ENCODE measurements around the gene CKAP5. TPM values are rescaled to one million over a fixed set of nuclear protein-coding genes. Genes with fewer than 3 reads are reported as not detected.

Gene CKAP5
- total RNA-seq, 4 donors from 2014 or later = 30.7 to 42.3 (median 36.5) TPM

DNA sequence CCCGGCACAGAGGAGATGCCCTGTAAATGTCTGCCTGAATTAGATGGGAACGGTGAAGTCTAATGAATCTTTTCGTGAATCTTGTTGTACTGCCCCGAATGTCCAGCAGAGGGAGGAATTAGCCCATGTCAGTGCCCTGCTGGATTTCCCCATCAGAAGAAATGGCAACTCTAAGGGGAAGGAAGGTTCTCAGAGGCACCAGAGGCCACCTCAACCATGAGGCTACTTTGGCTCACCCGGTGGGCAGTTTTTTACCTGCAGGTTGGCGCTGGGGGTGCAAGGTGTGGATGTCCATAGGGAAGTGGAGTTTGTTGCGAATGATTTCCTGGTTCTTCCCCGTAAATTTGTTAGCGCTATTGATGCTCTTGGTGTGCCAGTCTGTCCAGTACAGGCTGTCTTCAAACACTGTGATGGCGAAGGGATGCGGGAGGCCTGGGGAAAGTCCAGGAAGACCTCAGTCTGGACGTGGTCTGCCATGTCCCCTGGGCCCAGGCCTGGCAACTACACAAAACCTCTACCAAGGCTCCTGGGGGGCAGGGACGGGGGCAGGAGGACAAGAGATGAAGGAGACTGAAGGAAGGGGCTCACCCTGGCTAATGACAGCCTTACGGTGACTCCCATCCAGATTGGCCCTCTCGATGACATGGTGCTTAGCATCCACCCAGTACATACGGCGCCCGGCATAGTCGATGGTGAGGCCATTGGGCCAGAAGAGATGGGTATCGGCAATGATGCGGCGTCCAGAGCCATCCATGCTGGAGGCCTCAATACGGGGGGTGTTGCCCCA, 43.8 kb upstream of the CKAP5 start:
- TF ChIP-seq, protein P1, sequence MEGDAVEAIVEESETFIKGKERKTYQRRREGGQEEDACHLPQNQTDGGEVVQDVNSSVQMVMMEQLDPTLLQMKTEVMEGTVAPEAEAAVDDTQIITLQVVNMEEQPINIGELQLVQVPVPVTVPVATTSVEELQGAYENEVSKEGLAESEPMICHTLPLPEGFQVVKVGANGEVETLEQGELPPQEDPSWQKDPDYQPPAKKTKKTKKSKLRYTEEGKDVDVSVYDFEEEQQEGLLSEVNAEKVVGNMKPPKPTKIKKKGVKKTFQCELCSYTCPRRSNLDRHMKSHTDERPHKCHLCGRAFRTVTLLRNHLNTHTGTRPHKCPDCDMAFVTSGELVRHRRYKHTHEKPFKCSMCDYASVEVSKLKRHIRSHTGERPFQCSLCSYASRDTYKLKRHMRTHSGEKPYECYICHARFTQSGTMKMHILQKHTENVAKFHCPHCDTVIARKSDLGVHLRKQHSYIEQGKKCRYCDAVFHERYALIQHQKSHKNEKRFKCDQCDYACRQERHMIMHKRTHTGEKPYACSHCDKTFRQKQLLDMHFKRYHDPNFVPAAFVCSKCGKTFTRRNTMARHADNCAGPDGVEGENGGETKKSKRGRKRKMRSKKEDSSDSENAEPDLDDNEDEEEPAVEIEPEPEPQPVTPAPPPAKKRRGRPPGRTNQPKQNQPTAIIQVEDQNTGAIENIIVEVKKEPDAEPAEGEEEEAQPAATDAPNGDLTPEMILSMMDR (IDR thresholded peaks at IDR 0.05; ENCODE audit: low read depth) = no peak

DNA sequence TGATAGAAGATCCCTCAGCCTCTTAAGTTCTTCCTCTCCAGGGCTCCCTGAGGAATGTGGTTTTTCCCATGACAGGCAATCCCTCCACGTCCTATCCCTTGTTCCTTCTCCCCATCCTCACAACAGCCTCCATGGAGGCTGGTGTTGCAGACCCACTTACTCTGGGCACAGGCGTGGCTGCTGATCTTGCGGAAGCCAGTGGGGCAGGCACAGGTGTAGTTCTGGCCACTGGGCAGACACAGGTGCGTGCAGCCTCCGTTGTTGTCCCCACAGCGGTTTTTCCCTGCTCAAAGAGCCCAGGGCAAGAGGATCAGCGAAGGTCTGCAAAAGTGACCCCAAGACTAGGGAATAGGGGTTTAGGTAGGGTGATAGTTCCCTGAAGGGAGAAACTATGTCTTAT, 43.2 kb upstream of the CKAP5 start:
- TF ChIP-seq, protein P1 (IDR thresholded peaks at IDR 0.05; ENCODE audit: low read depth) = no peak

DNA sequence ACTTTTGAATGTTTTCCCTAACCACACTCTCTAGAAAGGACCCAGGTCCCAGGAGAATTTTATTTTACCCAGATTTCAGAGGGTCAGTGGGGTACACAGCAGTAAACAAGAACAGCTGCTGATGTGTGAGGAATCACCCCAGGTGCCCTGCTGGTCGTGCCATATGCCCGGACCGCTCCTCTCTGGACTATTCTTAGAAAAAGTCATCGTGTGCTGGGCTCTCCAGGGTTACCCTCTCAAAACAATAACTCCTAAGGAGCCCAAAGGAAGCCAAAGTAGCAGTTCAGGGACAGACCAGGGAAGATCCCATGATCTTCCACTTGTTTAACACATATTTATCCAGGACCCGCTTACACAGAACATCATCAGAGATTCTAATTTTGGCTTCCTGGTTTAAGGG, 42.6 kb upstream of the CKAP5 start:
- TF ChIP-seq, protein P1 (IDR thresholded peaks at IDR 0.05; ENCODE audit: low read depth) = no peak

DNA sequence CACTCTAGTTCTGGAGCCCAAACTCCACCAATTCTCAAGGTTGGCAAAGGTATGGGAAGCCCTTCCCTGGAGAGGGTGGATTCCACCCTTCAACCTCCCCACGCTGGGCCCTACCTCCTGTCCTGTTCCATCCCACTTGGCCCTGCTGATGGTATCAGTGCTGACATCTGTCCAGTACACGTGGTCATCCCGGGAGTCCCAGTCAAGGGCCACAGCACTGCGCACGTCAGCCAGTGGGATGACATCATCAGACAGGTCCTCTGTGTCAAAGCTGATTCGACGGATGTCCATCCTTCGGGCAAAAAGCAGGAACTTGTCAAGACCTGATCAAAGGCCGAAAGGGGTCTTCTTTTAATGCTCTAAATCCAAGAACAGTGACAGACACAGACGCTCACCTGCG, 40.1 kb upstream of the CKAP5 start:
- TF ChIP-seq, protein P1 (IDR thresholded peaks at IDR 0.05; ENCODE audit: low read depth) = no peak

DNA sequence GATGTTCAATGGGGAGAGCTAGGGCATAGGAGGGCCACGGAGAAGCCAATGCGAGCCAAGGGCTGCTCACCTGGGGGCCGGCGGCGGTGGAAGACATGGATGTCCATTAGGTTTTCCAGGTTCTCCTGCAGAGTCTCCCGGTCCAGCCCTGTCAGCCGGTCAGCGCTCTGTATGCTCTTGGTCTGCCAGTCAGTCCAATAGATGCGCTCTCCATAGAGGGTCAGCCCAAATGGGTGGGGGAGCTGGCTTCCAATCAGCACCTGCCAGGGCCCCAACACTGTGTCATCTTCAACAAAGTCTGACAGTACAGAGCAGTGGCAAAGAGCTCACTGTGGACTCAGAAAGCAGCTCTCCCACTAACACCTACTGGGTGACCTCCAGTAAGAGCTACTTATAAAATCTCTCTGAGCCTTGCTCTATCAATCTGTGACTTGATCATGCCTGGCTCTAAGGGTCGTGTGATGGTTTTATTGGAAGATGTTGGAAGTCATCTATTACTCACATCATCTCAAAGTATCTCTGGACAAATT, 33.0 kb upstream of the CKAP5 start:
- TF ChIP-seq, protein P1 (IDR thresholded peaks at IDR 0.05; ENCODE audit: low read depth) = no peak

DNA sequence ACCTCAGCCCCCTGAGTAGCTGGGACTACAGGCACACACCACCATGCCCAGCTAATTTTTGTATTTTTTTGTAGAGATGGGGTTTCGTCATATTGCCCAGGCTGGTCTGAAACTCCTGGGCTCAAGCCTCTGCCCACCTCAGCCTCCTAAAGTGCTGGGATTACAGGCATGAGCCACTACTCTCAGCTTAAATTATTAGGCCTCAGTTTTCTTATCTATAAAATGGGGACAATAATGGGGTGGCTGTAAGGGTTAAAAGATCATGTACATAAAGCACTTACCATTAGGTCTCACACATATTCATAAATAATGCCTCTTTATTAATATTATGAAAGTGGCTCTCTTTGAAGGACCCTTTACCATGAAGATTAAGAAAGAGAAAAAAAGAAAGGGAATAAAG, 31.5 kb upstream of the CKAP5 start:
- TF ChIP-seq, protein P1 (IDR thresholded peaks at IDR 0.05; ENCODE audit: low read depth) = no peak

DNA sequence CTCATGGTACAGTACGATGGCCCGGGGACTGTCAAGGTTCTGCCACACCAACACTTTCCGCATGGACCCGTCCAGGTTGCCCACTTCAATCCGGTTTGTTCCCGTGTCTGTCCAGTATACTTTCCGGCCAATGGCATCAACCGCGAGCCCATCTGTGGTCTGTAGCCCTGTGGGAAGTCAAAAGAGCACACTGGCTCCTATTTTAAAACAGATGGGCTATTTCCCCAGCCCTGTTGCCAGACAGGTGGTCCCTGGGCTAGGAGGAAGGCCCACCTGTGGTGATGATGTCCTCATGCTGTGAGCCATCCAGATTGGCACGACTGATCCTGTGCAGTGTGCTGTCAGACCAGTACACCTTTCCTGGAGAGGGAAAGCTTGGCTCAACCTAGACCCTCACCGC, 30.4 kb upstream of the CKAP5 start:
- TF ChIP-seq, protein P1 (IDR thresholded peaks at IDR 0.05; ENCODE audit: low read depth) = no peak
